B cell (primary cell): ENCODE measurements around the gene LRRC4C. TPM values are rescaled to one million over a fixed set of nuclear protein-coding genes. Genes with fewer than 3 reads are reported as not detected.

Experiments used
- ATAC-seq: fragments of 200-7000 bp; cut with Tn5 transposase; one replicate; pipeline ENCODE4 v1.10.0; 2021; ENCODE audit warnings: low read depth, mild to moderate bottlenecking, moderate number of reproducible peaks, moderate library complexity
- CTCF ChIA-PET: fragments of 350-600 bp; sonication (Branson Sonifier 250); formaldehyde crosslinking; loops from one replicate; lab custom pipeline; 2021; ENCODE audit warnings: antibody characterized with exemption, inconsistent platforms; lab: Charles Lee
- POLR2A ChIA-PET: fragments of 350-600 bp; sonication (Branson Sonifier 250); formaldehyde crosslinking; loops from one replicate; lab custom pipeline; 2021; ENCODE audit warnings: antibody characterized with exemption; lab: Charles Lee
- DNase-seq: peaks from one replicate; pipeline ENCODE4 v3.0.0; 2013
- H2AFZ ChIP-seq: 2 replicates; pipeline ENCODE4 v1.6.1; 2012; ENCODE audit warnings: mild to moderate bottlenecking, low read depth, low read length; ENCODE audit not compliant: insufficient read depth, poor library complexity, severe bottlenecking
- H3K27ac ChIP-seq, 2 donors: 1 replicate in 1 of 2; 2 replicates in 1 of 2; pipeline ENCODE4 v1.5.1; 2012 to 2013; ENCODE audit warnings: low read length in 2 of 2, mild to moderate bottlenecking in 2 of 2, moderate library complexity in 1 of 2
- H3K27me3 ChIP-seq, 4 experiments: fragments of 200-600 bp in 1 of 4; sonication (generic) in 1 of 4; replicated peaks in 1 of 4; 1 replicate in 2 of 4; 2 replicates in 2 of 4; pipeline versions ENCODE4 v1.6.1 to v1.7.0; 2013 to 2016; ENCODE audit warnings: low read length in 3 of 4, mild to moderate bottlenecking in 2 of 4, mixed read lengths in 1 of 4, moderate library complexity in 1 of 4; ENCODE audit not compliant: insufficient read depth in 4 of 4, control insufficient read depth in 3 of 4; ENCODE audit errors: control extremely low read depth in 1 of 4
- H3K36me3 ChIP-seq, 2 experiments: replicated peaks in 1 of 2; 1 replicate in 1 of 2; 2 replicates in 1 of 2; pipeline versions ENCODE4 v1.6.1 to v1.7.1; 2013; ENCODE audit warnings: low read length in 1 of 2; ENCODE audit not compliant: insufficient read depth in 2 of 2, control insufficient read depth in 1 of 2; ENCODE audit errors: control extremely low read depth in 1 of 2, extremely low read depth in 1 of 2
- H3K4me1 ChIP-seq, 2 donors: fragments of 200-600 bp in 1 of 2; sonication (generic) in 1 of 2; 1 replicate in 1 of 2; 2 replicates in 1 of 2; pipeline versions ENCODE4 v1.5.1 to v1.6.1; 2013 to 2017; ENCODE audit warnings: low read length in 2 of 2; ENCODE audit not compliant: control insufficient read depth in 2 of 2, insufficient read depth in 2 of 2
- H3K4me2 ChIP-seq: replicated peaks from 2 replicates; pipeline ENCODE3; 2012; ENCODE audit warnings: mild to moderate bottlenecking, low read depth, low read length; ENCODE audit not compliant: poor library complexity, severe bottlenecking
- H3K4me3 ChIP-seq, 5 experiments: fragments of 200-600 bp in 1 of 5; sonication (generic) in 1 of 5; 1 replicate in 3 of 5; 2 replicates in 2 of 5; pipeline versions ENCODE4 v1.5.1 to v1.7.0; 2011 to 2016; ENCODE audit warnings: low read length in 4 of 5, mild to moderate bottlenecking in 4 of 5, low read depth in 2 of 5, control low read depth in 1 of 5, moderate library complexity in 1 of 5; ENCODE audit not compliant: insufficient read depth in 1 of 5; ENCODE audit errors: control extremely low read depth in 1 of 5, extremely low read depth in 1 of 5
- H3K79me2 ChIP-seq: fragments of 200-600 bp; sonication (generic); one replicate; pipeline ENCODE4 v1.6.0; 2016; ENCODE audit warnings: low read length; ENCODE audit not compliant: control insufficient read depth, insufficient read depth
- H3K9ac ChIP-seq: fragments of 200-600 bp; sonication (generic); 2 replicates; pipeline ENCODE4 v1.6.1; 2017; ENCODE audit warnings: mild to moderate bottlenecking, low read length, moderate library complexity
- H3K9me3 ChIP-seq, 3 donors: one replicate each; pipeline versions ENCODE4 v1.6.1 to v1.7.1; 2013; ENCODE audit warnings: low read length in 2 of 3; ENCODE audit not compliant: control insufficient read depth in 2 of 3, insufficient read depth in 1 of 3; ENCODE audit errors: control extremely low read depth in 1 of 3
- H4K20me1 ChIP-seq: 2 replicates; pipeline ENCODE4 v1.6.0; 2012; ENCODE audit warnings: mild to moderate bottlenecking, low read length; ENCODE audit not compliant: insufficient read depth, control insufficient read depth, poor library complexity, severe bottlenecking
- H3K27ac Mint-ChIP-seq: one replicate; pipeline ENCODE4 v1.8.0; 2021; ENCODE audit warnings: mixed read lengths
- H3K27me3 Mint-ChIP-seq: one replicate; pipeline ENCODE4 v1.8.0; 2021; ENCODE audit warnings: mixed read lengths
- H3K4me1 Mint-ChIP-seq: one replicate; pipeline ENCODE4 v1.8.0; 2021; ENCODE audit warnings: mixed read lengths
- H3K4me3 Mint-ChIP-seq: one replicate; pipeline ENCODE4 v1.8.0; 2021; ENCODE audit warnings: mixed read lengths
- H3K9me3 Mint-ChIP-seq: one replicate; pipeline ENCODE4 v1.8.0; 2022; ENCODE audit warnings: mixed read lengths; ENCODE audit not compliant: insufficient read depth
- EZH2 ChIP-seq: IDR thresholded peaks from 2 replicates; pipeline ENCODE4 v1.6.1; 2012; ENCODE audit warnings: borderline replicate concordance, low read depth, mild to moderate bottlenecking, moderate library complexity, low read length; ENCODE audit not compliant: insufficient read depth, poor library complexity, severe bottlenecking
- WGBS: methylation state at CpG from one replicate; pipeline ENCODE4 v1.1.5; 2013; ENCODE audit warnings: missing lambda C conversion rate; ENCODE audit not compliant: insufficient coverage; 5-methylcytosine and 5-hydroxymethylcytosine counted together
- intact Hi-C: fragments of 100-400 bp; cut with micrococcal nuclease; formaldehyde crosslinking; loops from one replicate; pipeline ENCODE4 v1.10.0; 2022
- polyA plus RNA-seq: library from polyadenylated mRNA; depleted of rRNA; stranded (reverse); fragments of >200 nt; gene quantifications from 2 replicates; pipeline ENCODE4 v1.2.3, GENCODE V29; 2012
- total RNA-seq, 2 donors: library from RNA; stranded (reverse); fragments of 120-200 nt in 1 of 2; gene quantifications; 1 replicate in 1 of 2; 2 replicates in 1 of 2; pipeline versions ENCODE4 v1.2.3 to v1.2.4, GENCODE V29; 2013 to 2022
- TF ChIP-seq, protein P1 (sequence below): fragments of 200-600 bp; IDR thresholded peaks from one replicate; pipeline ENCODE4 v1.8.0; 2022; ENCODE audit warnings: antibody characterized with exemption, mild to moderate bottlenecking

LRRC4C gene
- total and polyA plus RNA-seq, 2 donors (not counting 1 experiment from before 2014, with no cell fraction given), result 0.57 TPM; not detected in 1

DNA sequence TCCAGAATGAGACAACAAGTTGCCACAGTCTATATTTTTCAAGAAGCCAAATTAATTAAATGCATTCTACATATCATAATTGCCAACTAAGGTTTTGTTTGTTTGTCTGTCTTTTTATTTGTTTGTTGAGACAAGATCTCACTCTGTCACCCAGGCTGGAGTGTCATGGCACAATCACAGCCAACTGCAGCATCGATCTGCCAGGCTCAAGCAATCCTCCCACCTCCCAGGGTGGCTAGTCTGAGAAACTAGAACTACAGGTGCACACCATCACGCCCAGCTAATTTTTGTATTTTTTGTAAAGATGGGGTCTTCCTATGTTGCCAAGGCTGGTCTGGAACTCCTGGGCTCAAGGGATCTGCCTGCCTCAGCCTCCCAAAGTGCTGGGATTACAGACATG lies 140.0 kb downstream of the LRRC4C start:
- DNase-seq (no peak), ATAC-seq (no peak)
- H3K27me3 ChIP-seq, result no peaks in the 10 kb centered on the region
- H3K4me1 ChIP-seq, result no peaks in the 10 kb centered on the region
- no peak overlapping the region for H3K9ac ChIP-seq
- Mint-ChIP-seq H3K4me1 (no peaks in the 10 kb centered on the region), H3K27ac (no peak overlapping the region), H3K4me3 (no peak overlapping the region), H3K9me3 (no peaks in the 10 kb centered on the region), H3K27me3 (no peaks in the 10 kb centered on the region)
- no peaks in the 10 kb centered on the region for H3K9me3 ChIP-seq
- H3K4me2 ChIP-seq, result no peak overlapping the region
- POLR2A ChIA-PET, result no interaction called here
- no peak overlapping the region for H2AFZ ChIP-seq
- no peak overlapping the region for H3K4me3 ChIP-seq
- H3K36me3 ChIP-seq, result no peaks in the 10 kb centered on the region
- no CpG with 5 or more reads among the region's 2 CpGs for WGBS
- TF ChIP-seq EZH2, result no peak
- TF ChIP-seq, protein P1, sequence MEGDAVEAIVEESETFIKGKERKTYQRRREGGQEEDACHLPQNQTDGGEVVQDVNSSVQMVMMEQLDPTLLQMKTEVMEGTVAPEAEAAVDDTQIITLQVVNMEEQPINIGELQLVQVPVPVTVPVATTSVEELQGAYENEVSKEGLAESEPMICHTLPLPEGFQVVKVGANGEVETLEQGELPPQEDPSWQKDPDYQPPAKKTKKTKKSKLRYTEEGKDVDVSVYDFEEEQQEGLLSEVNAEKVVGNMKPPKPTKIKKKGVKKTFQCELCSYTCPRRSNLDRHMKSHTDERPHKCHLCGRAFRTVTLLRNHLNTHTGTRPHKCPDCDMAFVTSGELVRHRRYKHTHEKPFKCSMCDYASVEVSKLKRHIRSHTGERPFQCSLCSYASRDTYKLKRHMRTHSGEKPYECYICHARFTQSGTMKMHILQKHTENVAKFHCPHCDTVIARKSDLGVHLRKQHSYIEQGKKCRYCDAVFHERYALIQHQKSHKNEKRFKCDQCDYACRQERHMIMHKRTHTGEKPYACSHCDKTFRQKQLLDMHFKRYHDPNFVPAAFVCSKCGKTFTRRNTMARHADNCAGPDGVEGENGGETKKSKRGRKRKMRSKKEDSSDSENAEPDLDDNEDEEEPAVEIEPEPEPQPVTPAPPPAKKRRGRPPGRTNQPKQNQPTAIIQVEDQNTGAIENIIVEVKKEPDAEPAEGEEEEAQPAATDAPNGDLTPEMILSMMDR, result no peak
- H4K20me1 ChIP-seq, result no peaks in the 10 kb centered on the region
- no peaks in the 10 kb centered on the region for H3K79me2 ChIP-seq
- CTCF ChIA-PET, result interaction anchor here (1.0 kb wide), 1 partner anchor 40 kb away, joined by 4 read pairs; no protein-coding TSS in a partner anchor
- intact Hi-C loops, result no loop called here
- H3K27ac ChIP-seq, result no peak overlapping the region

DNA sequence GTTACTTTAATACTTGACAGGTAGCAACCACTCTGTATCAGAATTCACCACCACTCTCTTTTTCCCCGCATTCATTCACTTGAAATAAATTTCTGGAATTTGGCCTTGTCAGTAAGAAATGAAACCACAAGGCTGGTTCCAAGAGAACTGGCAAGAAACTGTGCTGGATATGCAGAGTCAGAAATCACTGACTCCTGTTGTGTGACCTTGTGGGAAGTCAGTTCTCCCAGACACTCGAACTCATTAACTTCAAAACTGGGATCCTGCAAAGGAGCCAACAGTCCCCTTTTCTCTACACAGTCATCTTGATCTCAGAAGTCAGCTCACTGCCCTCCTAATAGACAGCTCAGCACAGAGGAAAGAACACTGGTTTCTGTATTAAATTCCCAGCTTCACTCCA lies 142.7 kb downstream of the LRRC4C start:
- TF ChIP-seq EZH2, result no peak
- TF ChIP-seq, protein P1, result no peak
- H2AFZ ChIP-seq, result no peak overlapping the region
- H3K27me3 ChIP-seq, result no peaks in the 10 kb centered on the region
- 67% methylated on average over 1 of the region's 2 CpGs for WGBS
- CTCF ChIA-PET, result no interaction called here
- POLR2A ChIA-PET, result no interaction called here
- DNase-seq, result no peak
- Mint-ChIP-seq H3K27ac (no peak overlapping the region), H3K27me3 (no peaks in the 10 kb centered on the region), H3K9me3 (no peaks in the 10 kb centered on the region), H3K4me3 (no peak overlapping the region), H3K4me1 (no peaks in the 10 kb centered on the region)
- no peak overlapping the region for H3K27ac ChIP-seq
- H4K20me1 ChIP-seq, result no peaks in the 10 kb centered on the region
- intact Hi-C loops, result no loop called here
- no peaks in the 10 kb centered on the region for H3K36me3 ChIP-seq
- H3K4me1 ChIP-seq, result no peaks in the 10 kb centered on the region
- no peak overlapping the region for H3K4me2 ChIP-seq
- ATAC-seq, result no peak
- no peak overlapping the region for H3K9ac ChIP-seq
- no peak overlapping the region for H3K4me3 ChIP-seq
- no peaks in the 10 kb centered on the region for H3K79me2 ChIP-seq
- no peaks in the 10 kb centered on the region for H3K9me3 ChIP-seq
